GM21360 (cell line): ENCODE data around the gene PPP2R2B.

Source experiments
- ATAC-seq: cut with Tn5 transposase; IDR thresholded peaks from one replicate; pipeline ENCODE4 v1.9.1; 2021; ENCODE audit warnings: mild to moderate bottlenecking, moderate library complexity; ENCODE audit not compliant: unreplicated experiment

The PPP2R2B gene

DNA sequence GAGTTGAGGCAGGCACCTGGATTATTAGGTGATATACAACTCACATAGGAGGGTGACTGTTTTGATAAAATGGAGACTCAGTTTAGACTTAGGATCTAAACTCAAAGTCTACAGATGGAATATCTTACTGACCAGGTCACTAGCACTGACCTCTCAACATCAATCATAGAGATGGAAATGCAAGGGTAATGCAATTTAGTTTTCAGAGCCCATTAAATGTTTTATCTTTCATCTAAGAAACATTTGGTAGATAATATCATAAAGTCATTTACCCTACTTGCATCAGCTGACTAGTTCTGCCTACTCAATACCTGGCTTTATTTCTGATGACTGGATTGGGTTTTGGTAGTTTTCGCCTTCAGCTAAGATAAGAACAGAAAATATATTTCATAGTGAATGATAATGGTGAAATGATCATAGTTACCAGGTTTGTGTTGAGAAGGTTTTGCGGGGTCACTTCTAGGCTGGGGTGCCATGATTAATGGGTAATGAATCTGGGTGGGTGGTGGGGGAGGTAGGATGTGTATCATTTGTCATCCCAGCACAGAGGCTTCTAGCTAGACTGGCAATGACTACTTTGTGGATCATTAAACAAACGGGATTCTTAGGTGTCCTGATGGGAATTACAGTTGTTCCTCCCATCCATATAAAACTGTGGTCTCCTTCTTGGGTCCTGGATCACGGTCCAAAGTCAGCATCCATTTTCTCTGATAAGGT lies 173.4 kb downstream of the PPP2R2B start:
- no peak for ATAC-seq

DNA sequence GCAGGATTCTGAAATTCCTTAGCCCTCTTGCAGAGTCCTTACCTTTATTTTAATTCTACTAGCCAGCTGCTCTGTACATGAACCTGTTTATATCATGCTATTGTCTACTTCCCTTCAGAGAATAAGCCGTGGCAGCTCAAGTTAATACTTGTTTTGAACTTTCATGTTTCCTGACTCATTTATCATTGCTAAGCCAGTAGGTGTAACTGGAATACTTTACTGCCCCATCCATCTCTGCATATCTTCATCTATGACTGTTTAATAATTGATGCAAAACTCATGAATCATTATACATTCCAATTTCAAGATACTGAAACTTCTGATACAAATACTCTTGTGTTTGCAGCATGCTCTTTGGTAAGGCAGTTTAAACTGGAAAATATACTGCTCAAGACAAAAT lies 174.7 kb downstream of the PPP2R2B start:
- no peak for ATAC-seq

DNA sequence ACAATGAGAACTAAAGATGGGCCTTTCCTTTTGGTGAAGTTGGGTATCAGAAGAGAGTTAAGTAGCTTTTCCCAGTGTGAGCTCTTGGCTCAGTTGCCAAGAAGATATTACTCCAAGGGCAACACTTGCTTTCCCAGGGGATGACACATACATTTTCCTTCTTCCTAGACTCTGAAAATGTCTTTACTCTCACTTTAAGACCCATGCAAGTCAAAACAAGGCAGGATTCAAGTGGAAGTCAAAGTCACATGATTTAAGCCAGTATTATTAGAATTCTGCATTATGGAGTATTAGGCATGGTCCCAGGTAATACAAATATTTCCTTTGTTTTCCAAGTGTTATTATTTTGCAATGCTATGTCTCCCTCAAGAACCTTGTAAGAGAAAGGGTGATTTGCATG lies 175.1 kb downstream of the PPP2R2B start:
- ATAC-seq = no peak

DNA sequence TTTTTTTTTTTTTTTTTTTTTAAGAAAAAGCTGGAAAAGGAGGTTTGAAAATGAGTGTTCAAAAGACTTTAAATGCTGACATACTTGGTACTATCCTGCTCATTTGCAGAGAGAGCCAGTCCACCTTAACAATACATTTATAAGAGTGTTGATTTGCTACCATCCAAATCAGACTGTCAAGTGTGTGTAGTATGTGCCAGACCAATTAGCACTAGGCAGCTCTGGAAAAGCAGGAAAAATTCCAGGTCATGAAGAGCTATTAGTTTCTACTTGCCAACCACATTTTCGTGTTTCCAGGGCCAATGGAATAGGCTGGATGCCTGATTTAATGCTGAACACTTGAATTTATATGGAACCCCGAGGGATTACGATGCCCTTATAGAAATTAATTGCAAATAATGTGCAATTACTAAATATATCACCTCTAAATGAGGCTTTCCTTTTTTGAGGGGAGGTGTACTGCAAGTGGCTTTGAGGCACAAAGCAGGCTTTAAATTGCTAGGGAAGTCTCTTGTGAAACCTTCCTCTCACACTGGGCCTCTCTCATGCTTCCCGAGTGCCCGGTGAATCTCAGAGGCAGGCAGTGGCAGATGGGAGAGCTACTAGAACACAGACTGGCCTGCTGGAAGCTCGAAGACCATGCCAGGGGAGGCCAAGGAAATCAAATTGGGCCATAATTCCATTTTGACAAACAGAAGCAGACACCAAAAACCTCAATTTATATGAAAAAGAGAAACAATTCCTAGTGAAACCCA lies 178.7 kb downstream of the PPP2R2B start:
- no peak for ATAC-seq

DNA sequence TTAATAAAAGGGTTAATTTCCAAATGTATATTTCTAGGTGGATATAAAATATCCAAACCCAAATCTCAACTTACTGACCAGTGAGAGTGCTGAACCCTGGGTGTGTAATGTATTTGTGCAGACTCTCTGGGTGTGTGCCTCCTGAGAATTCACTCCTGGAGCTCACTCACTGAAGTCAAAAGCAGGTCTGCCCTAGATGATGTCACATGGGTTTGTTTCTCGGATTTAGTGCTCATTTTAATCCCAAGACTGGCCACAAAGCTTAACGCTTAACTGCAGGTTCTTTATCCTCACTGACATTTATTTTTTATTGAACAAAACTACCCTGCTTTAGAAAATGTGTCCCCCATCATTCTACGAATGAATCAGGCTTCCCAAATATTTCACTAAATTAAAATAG lies 179.4 kb downstream of the PPP2R2B start:
- no peak for ATAC-seq

DNA sequence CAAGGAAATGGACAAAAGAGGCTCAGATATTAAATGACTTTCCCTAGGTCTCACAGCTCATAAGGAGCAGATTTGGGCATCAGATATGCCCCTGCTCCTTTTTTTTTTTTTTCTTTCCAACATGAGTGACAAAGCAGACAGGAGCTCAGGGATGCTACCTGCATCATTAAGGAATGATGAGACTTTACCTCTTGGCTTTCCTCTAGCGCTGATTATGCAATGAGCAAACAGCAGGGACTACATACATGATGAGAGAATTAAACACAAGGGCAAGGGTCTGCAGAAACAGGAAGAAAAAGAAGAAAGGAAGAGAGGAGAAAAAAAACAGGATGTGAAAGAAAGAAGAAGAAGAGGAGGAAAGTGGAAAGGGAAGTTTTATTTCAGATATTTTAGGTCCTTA lies 179.9 kb downstream of the PPP2R2B start:
- no peak for ATAC-seq

DNA sequence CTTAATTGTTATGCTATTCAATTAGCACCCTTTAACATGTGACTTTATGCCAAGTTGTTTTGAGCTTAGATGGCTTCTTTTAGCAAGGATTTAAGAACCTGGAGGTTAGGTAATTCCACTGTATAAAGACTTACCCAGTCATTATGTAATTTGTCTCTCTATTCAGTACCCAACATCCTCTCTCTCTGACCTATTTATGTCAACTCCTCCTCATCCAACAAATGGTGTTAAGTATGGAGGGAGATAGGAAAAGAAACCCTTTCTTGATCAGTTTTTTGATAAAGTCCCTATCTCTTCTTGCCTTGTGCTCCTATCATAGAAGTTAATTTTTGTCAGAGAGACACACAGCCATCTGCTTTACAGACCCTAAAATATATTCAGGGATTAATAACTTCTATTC lies 181.3 kb downstream of the PPP2R2B start:
- no peak for ATAC-seq

DNA sequence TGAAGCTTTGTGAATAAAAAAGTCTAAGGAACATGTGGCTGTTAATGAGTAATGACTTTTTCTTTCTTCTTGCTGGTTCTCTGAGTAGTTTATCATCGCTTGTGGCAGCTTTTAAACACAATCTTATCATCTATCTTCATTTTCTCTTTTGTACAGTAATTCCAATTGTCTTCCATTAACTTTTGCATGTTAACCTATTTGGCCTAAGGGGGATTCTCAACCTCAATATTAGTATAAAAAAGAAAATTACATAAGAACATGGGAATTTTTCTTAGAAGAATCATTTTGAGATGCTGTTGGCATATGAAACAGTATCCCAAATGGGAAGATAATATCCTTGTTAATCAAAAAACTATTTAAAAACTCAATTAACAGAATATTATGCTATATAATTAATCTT lies 182.9 kb downstream of the PPP2R2B start:
- no peak for ATAC-seq

DNA sequence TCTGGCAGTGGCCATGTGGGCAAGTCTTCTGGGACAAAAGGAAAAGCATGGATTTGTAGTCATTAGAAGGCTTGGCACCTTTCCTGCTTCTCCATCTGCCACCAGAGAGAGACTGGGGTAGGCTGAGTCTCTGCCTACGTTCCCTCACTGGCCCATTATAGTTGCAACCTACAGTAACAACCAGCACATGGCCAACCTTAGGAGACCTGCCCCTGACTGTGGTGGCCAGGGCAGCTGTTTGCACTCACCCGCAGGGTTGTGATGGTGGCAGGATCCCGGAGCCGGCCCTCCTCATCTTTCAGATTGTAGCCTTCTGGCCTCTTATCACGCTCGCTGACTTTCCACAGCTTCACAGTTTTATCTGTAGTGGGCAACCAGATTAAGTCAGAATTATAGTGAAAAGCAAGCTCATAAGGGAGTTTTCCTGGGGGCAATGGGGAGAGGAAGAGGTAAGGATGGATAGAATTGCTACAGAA lies 187.6 kb downstream of the PPP2R2B start:
- no peak for ATAC-seq

DNA sequence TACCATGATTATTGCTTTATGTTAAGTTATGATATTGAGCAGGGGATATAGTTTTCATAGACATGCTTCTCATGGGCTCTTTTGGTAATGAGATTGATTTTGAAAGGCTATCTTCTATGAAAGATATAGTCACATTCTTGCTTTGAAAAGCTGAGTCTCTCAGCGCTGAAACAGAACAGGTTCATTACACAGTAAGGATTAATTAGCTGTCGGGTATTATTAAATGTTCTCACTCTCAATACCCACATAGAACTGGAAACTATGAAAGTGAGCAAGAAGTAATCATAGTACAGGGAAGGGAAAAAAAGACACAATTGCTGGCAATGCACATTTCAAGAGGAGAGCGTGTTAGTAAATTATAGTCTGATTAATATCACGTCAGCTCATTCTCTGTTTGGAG lies 190.9 kb downstream of the PPP2R2B start:
- no peak for ATAC-seq

DNA sequence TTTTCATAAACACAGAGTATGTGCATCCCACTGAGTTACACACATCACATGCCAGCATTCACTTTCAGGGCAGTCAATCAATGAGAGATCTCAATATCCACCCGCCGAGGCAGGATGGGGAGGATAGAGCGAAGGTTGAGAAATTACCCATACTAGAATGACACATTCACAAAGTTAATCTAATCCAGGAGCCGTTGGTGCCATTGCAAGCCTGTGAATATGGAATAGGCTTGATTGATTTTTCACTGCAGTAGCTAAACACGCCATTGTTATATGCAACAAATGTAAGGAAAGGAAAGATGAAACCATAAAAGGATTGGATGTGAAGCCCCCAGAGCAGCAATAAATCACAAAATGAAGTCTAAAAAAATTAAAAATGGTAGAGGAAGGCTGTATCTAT lies 194.7 kb downstream of the PPP2R2B start:
- no peak for ATAC-seq

DNA sequence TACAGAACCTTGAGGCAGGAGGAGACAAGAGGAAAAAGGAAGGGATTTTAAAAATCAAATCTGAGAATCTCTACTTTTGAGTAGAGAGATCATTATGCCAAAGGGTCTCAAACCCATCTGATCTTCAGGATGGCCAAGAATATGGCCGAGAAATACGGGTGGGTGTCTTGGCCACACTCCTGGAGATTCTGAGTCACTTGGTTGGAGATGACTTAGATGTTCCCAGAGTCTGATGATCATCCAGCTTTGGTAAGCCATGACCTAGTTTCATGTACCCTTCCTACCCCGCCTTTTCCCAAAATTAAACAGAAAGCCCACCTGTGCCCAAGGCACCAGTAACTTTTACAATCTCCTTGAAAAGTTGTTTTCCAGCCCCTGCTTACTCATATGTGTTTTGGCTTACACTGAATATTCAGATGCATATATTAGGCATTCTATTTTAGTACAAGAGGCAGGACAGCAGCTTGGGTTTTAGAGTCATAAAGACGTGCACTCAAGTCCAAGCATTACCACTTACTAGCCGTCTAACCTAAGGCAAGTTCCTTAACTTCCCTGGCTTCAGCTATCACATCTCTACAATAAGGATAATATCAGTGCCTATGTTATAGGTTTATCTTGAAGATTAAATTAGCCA lies 195.5 kb downstream of the PPP2R2B start:
- no peak for ATAC-seq

DNA sequence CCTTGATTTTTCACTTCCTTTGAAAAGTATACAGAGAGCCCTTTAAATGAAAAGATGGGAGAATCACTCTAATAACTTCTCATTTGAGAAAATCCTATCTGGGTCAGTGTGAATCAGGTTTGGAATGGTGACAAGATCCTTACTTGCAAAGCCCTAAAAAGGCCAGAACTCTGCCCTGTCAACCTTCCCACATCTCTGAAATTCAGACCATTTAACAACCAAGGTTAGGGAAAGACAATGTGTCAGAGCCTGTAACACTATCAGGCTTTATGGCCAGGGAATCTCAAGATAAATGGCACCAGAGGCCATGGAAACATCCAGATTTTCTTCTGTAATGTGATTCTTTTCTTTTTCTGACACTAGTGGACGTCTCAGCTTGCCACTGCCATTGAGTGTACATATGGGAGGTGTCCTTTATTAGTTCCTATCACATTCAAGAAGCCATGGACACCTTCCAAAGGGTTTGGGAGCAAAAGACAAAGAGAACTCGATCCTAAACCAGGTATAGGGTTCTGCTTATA lies 196.9 kb downstream of the PPP2R2B start:
- ATAC-seq = no peak

DNA sequence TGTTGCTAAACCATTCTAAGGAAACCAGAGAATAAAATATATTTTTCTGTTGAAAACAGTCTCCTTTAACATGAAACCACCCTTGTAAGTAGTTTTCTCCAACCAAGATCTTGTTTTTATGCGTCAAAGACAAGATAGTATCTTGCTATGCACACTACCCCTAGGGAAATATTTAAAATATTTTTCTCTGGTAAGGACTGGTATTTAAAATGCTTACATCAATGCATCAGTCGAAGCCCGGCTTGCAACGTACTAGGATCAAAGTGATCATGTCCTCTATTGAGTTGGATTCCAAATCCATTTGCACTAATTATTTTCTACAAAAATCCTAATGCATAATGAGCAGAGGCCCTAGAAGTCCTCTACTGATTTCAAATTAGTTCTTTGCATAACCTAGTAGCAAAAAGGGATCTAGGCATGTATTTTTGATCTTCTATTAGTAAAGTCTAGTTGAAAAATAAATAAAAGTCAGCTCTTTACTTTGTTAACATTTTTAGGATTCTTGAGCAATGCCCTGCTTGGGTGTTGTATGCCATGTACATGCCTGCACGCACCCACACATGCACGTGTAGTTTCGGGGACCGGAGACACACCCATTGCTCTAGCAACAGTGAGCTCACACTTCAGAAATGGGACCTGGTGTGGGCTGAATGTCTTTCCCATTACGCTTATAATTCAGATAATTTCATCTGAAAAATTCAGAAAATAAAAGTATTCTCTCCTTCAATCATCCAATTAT lies 197.5 kb downstream of the PPP2R2B start:
- ATAC-seq = no peak

DNA sequence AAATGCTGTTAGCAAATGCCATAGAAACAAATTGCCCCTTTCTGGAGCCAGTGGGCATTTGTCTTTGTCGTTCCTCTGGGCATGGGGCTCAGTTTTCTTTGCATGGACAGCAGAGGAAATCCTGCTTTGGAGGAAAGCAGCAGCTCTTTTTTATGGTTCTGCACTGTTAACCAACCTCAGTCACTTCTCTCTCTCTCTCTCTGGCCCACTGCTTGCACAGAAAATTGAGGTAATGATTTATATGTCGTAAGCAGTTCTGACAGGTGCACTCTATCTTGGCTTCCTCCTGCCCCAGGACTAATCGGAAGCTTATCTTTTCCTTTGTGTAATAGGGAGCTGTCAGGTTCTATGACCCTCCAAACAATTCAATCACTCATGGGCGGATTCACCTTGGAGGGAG lies 202.9 kb downstream of the PPP2R2B start:
- no peak for ATAC-seq

DNA sequence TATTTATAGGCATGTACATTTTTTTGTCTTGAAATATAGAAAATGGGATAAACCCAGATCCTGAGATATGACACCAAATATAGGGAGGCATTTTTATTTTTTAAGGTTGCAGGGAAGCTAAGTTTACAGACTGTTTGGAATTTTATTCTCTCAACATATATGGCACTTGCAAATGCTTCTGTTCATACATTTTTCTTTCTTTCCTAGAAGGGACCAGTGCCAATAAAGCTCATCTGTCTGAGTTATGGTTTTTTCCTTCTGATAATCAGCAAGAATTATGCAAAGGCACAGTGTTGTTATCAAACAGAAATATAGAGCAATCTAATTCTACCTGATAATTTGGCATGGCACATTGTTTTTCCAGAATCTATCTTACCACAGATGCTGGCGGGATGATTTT lies 205.7 kb downstream of the PPP2R2B start:
- ATAC-seq = no peak

DNA sequence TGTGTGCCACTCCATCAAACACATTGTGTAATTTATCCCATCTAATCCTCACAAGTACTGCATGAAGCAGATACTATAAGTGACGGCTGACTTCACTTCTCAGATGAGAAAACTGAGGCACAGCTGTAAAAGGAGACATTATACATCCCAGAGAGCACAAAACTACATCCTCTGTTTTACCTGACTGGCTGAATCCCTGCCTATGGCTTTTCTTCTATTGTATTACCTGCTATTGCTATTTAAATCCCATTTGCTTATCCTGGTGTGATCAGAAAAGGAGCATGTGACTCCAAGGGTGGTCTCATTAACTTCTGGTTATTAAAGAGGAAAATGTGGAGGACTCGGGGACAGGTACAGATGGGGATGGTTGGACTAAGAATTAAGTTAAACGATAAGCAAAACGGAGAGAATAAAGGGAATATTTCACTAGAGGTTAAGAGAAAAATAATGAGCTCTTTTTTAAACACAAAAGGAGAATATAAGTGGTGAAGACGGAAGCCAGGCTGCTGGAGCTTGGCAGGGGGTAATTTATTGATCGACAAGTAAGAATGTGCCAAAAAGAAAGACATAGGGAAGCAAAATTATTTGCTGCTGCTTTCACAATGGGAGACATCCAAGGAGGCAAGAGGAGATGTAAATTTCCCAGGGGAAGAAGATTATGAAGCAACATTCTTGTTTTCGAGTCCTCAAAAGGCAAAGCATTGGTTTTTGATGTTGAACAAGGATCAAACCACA lies 206.8 kb downstream of the PPP2R2B start:
- ATAC-seq = no peak

DNA sequence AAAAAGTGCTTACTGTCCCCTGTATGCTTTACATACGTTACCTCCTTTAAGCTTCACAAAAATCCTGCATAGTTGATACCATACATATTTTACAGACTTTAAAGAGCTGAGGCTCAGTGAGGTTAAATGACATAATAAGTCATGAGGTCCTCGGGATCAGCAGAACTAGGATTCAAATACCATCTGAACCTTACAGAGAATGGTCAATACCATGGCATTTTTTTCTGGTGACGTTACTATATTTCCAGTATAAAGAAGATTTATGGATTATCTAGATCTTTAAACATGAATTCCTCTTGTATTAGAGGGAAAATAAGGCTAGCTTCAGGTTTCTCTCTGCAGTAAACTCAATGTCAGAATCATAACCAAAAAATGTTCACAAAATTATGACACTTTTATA lies 208.9 kb downstream of the PPP2R2B start:
- ATAC-seq = no peak

DNA sequence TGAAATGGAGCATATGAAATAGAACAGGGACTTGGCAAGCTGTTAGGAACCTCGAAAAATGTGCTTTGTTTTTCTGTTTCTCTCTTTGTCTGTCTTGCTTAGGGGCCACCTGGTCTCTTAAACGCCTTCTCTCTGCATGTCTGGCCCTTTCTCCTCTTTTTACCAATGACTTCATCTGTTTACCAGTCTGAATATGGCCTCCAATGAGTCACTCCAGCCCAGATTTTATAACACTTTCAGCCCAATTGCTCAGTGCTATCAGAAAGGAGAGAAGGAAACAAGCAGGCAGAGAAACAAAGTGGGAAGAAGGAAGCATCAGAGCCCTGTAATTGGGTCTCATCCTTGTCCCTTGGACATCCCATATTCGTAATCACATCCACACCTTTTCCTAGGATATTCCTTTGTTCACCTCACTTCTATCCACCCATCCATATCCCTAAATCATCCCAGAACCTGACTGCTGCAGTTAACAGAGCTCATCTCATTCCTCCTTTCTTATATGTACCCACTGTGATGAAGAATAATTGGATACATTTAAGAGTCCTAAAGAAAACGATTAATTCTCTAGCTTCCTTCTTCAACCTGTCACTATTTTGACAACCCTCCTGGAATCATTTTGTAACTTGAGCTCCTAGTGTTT lies 210.8 kb downstream of the PPP2R2B start:
- no peak for ATAC-seq

DNA sequence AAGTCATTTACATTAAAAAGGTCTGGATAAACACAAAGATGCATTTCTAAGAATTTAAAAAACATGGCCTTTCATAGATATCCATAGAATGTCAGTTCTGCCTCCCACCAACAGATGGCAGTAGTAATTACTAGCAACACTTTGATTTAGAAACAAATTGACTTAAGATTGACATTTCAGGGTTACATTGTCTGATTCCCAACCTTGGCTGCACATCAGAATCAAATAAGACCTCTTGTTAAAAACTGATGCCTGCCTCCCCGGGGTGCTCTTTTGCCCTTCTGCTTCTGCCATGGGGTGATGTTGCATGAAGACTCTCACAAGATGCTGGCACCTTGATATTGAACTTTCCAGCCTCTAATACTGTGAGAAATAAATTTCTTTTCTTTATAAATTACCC lies 216.3 kb downstream of the PPP2R2B start:
- ATAC-seq = no peak
